H9 (cell line): ENCODE data around the gene SOWAHC. TPM values are rescaled to one million over a fixed set of nuclear protein-coding genes. Genes with fewer than 3 reads are reported as not detected.

Experiments
- DNase-seq: peaks from one replicate; pipeline ENCODE4 v3.0.0-alpha.2; 2017
- H2AFZ ChIP-seq: one replicate; pipeline ENCODE4 v1.6.1; 2013; ENCODE audit warnings: mild to moderate bottlenecking, low read length, control low read depth, moderate library complexity
- H2AK5ac ChIP-seq: 2 replicates; pipeline ENCODE4 v1.6.1; 2013; ENCODE audit warnings: low read length, control low read depth, mixed read lengths; ENCODE audit not compliant: insufficient read length
- H2BK120ac ChIP-seq: one replicate; pipeline ENCODE4 v1.6.1; 2013; ENCODE audit warnings: low read depth, mild to moderate bottlenecking, low read length, control low read depth, inconsistent platforms; ENCODE audit not compliant: poor library complexity, severe bottlenecking
- H2BK12ac ChIP-seq: 2 replicates; pipeline ENCODE4 v1.6.1; 2013; ENCODE audit warnings: low read length, control low read depth, mixed read lengths, low read depth; ENCODE audit not compliant: insufficient read length
- H2BK15ac ChIP-seq: 2 replicates; pipeline ENCODE4 v1.6.1; 2013; ENCODE audit warnings: low read depth, low read length, control low read depth
- H2BK20ac ChIP-seq: one replicate; pipeline ENCODE4 v1.6.1; 2013; ENCODE audit warnings: low read depth, mild to moderate bottlenecking, low read length, control low read depth, inconsistent platforms; ENCODE audit not compliant: poor library complexity, severe bottlenecking
- H2BK5ac ChIP-seq: 2 replicates; pipeline ENCODE4 v1.6.1; 2013; ENCODE audit warnings: low read length, control low read depth, mixed read lengths; ENCODE audit not compliant: insufficient read length
- H3K14ac ChIP-seq: 2 replicates; pipeline ENCODE4 v1.6.1; 2013; ENCODE audit warnings: low read length, control low read depth; ENCODE audit not compliant: insufficient read depth
- H3K18ac ChIP-seq: 2 replicates; pipeline ENCODE4 v1.6.1; 2013; ENCODE audit warnings: low read depth, mild to moderate bottlenecking, mixed read lengths, low read length, control low read depth; ENCODE audit not compliant: insufficient read length
- H3K23ac ChIP-seq: 2 replicates; pipeline ENCODE4 v1.6.1; 2013; ENCODE audit warnings: low read length, control low read depth, mixed read lengths, low read depth; ENCODE audit not compliant: insufficient read length
- H3K23me2 ChIP-seq: 2 replicates; pipeline ENCODE4 v1.6.1; 2013; ENCODE audit warnings: low read depth, mild to moderate bottlenecking, mixed read lengths, low read length, control low read depth; ENCODE audit not compliant: insufficient read length, poor library complexity, severe bottlenecking
- H3K27ac ChIP-seq: 2 replicates; pipeline ENCODE4 v1.5.1; 2013; ENCODE audit warnings: low read length, control low read depth, mixed read lengths, low read depth; ENCODE audit not compliant: insufficient read length
- H3K27me3 ChIP-seq: 2 replicates; pipeline ENCODE4 v1.6.1; 2013; ENCODE audit warnings: low read length, control low read depth, inconsistent platforms; ENCODE audit not compliant: insufficient read depth
- H3K4ac ChIP-seq: 2 replicates; pipeline ENCODE4 v1.6.1; 2013; ENCODE audit warnings: low read depth, mild to moderate bottlenecking, control low read depth, inconsistent platforms, low read length, moderate library complexity
- H3K4me1 ChIP-seq: 2 replicates; pipeline ENCODE4 v1.6.1; 2013; ENCODE audit warnings: low read length, control low read depth, inconsistent platforms; ENCODE audit not compliant: insufficient read depth
- H3K4me2 ChIP-seq: 2 replicates; pipeline ENCODE4 v1.6.1; 2013; ENCODE audit warnings: low read length, control low read depth, mixed read lengths; ENCODE audit not compliant: insufficient read length, insufficient read depth
- H3K56ac ChIP-seq: 2 replicates; pipeline ENCODE4 v1.6.1; 2013; ENCODE audit warnings: low read depth, mild to moderate bottlenecking, mixed read lengths, low read length, control low read depth; ENCODE audit not compliant: insufficient read length
- H3K79me1 ChIP-seq: 2 replicates; pipeline ENCODE4 v1.6.1; 2013; ENCODE audit warnings: low read depth, mild to moderate bottlenecking, moderate library complexity, low read length, control low read depth, inconsistent platforms; ENCODE audit not compliant: insufficient read depth, poor library complexity, severe bottlenecking
- H3K79me2 ChIP-seq: 2 replicates; pipeline ENCODE4 v1.6.1; 2013; ENCODE audit warnings: low read length, control low read depth, inconsistent platforms; ENCODE audit not compliant: insufficient read depth
- H3K9ac ChIP-seq: 2 replicates; pipeline ENCODE4 v1.6.1; 2013; ENCODE audit warnings: low read length, control low read depth, mixed read lengths; ENCODE audit not compliant: insufficient read length; ENCODE audit errors: extremely low read depth
- H3K9me3 ChIP-seq: one replicate; pipeline ENCODE4 v1.6.1; 2013; ENCODE audit warnings: low read depth, low read length, inconsistent platforms; ENCODE audit not compliant: control insufficient read depth
- H3T11ph ChIP-seq: one replicate; pipeline ENCODE4 v1.6.1; 2013; ENCODE audit warnings: mild to moderate bottlenecking, low read length, control low read depth, inconsistent platforms
- H4K20me1 ChIP-seq: one replicate; pipeline ENCODE4 v1.6.1; 2013; ENCODE audit not compliant: control insufficient read depth, insufficient read length, insufficient read depth
- H4K5ac ChIP-seq: 2 replicates; pipeline ENCODE4 v1.6.1; 2013; ENCODE audit warnings: low read depth, mild to moderate bottlenecking, mixed read lengths, low read length, control low read depth; ENCODE audit not compliant: insufficient read length
- H4K8ac ChIP-seq: replicated peaks from 2 replicates; pipeline ENCODE4 v1.6.1; 2013; ENCODE audit warnings: low read length, control low read depth, mixed read lengths, low read depth; ENCODE audit not compliant: insufficient read length
- H4K91ac ChIP-seq: 2 replicates; pipeline ENCODE4 v1.6.1; 2013; ENCODE audit warnings: low read depth, mild to moderate bottlenecking, moderate library complexity, mixed read lengths, low read length, control low read depth; ENCODE audit not compliant: insufficient read length
- H3K27ac Mint-ChIP-seq, 3 experiments: 2 replicates in 2 of 3; 3 replicates in 1 of 3; pipeline ENCODE4 v1.8.0; 2020 to 2021; ENCODE audit warnings: mixed read lengths in 3 of 3, mild to moderate bottlenecking in 1 of 3, moderate library complexity in 1 of 3
- H3K27me3 Mint-ChIP-seq: 2 replicates; pipeline ENCODE4 v1.8.0; 2021; ENCODE audit warnings: low read depth, mild to moderate bottlenecking, moderate library complexity, mixed read lengths
- H3K36me3 Mint-ChIP-seq, 3 experiments: 2 replicates in 2 of 3; 3 replicates in 1 of 3; pipeline ENCODE4 v1.8.0; 2020 to 2021; ENCODE audit warnings: low read depth in 3 of 3, mixed read lengths in 3 of 3; ENCODE audit not compliant: insufficient read depth in 1 of 3
- H3K4me1 Mint-ChIP-seq, 2 experiments: 2 replicates each; pipeline ENCODE4 v1.8.0; 2020; ENCODE audit warnings: mixed read lengths in 2 of 2
- H3K4me3 Mint-ChIP-seq, 2 experiments: 2 replicates in 1 of 2; 3 replicates in 1 of 2; pipeline ENCODE4 v1.8.0; 2020 to 2021; ENCODE audit warnings: mild to moderate bottlenecking in 2 of 2, mixed read lengths in 2 of 2, moderate library complexity in 1 of 2
- H3K9me3 Mint-ChIP-seq, 2 experiments: 2 replicates in 1 of 2; 3 replicates in 1 of 2; pipeline ENCODE4 v1.8.0; 2020; ENCODE audit warnings: mild to moderate bottlenecking in 2 of 2, mixed read lengths in 2 of 2, moderate library complexity in 1 of 2
- CTCF ChIP-seq: fragments of 200-600 bp; sonication (generic); conservative IDR thresholded peaks from 3 replicates; pipeline ENCODE4 v1.8.0; 2021; ENCODE audit warnings: antibody characterized with exemption, mild to moderate bottlenecking
- WGBS: extraction: QIAGEN DNeasy Blood & Tissue Kit; methylation state at CpG from one replicate; pipeline ENCODE4 v1.1.7; 2013; ENCODE audit warnings: missing lambda C conversion rate, low lambda C conversion rate, mixed read lengths; ENCODE audit not compliant: insufficient read length; ENCODE audit errors: extremely low coverage; 5-methylcytosine and 5-hydroxymethylcytosine counted together
- total RNA-seq: library from RNA; stranded (reverse); gene quantifications from 2 replicates; pipeline ENCODE4 v1.2.1, GENCODE V29; 2021

SOWAHC gene
- total RNA-seq, 1 experiment from 2014 or later: 20.1 TPM

GRCh38 chr2:109609352-109610024 lies 4.7 kb upstream of the SOWAHC start:
- H3K4me1 Mint-ChIP-seq: peaks cover 32 to 39% of the 10 kb centered on the region in 2 experiments
- no peak overlapping the region for H3K18ac ChIP-seq
- no peak overlapping the region for H3T11ph ChIP-seq
- no peak overlapping the region for H3K4ac ChIP-seq
- H2BK12ac ChIP-seq: no peak overlapping the region
- DNase-seq: no peak
- no peak overlapping the region for H3K27ac ChIP-seq
- H3K79me1 ChIP-seq: peaks cover 7% of the 10 kb centered on the region
- peak overlapping the region in 2 of 3 experiments; percentile 25 to 89; a peak in 4 of 7 replicates for H3K27ac Mint-ChIP-seq
- no peak overlapping the region for H2BK20ac ChIP-seq
- no peak overlapping the region for H3K14ac ChIP-seq
- no peak overlapping the region for H2BK120ac ChIP-seq
- no peak overlapping the region for H2AFZ ChIP-seq
- H3K27me3 Mint-ChIP-seq: no peaks in the 10 kb centered on the region
- no peaks in the 10 kb centered on the region for H3K9me3 Mint-ChIP-seq
- no peak overlapping the region for H4K91ac ChIP-seq
- no peak overlapping the region for H4K8ac ChIP-seq
- peaks cover 37% of the 10 kb centered on the region; the same call in 1 of the 2 replicates for H3K79me2 ChIP-seq
- H3K23ac ChIP-seq: no peak overlapping the region
- no peak overlapping the region for H4K5ac ChIP-seq
- no CpG with 5 or more reads among the region's 8 CpGs for WGBS
- no peaks in the 10 kb centered on the region for H3K9me3 ChIP-seq
- H2BK5ac ChIP-seq: no peak overlapping the region
- H4K20me1 ChIP-seq: no peaks in the 10 kb centered on the region
- no peak overlapping the region for H2AK5ac ChIP-seq
- no peaks in the 10 kb centered on the region for H3K27me3 ChIP-seq
- peaks cover 5% of the 10 kb centered on the region; the same call in 1 of the 2 replicates for H3K4me1 ChIP-seq
- no peak overlapping the region for H2BK15ac ChIP-seq
- TF ChIP-seq CTCF: no peak
- no peak overlapping the region for H3K9ac ChIP-seq
- no peak overlapping the region for H3K4me3 Mint-ChIP-seq
- H3K23me2 ChIP-seq: peaks cover 5% of the 10 kb centered on the region
- H3K4me2 ChIP-seq: no peak overlapping the region
- peaks cover 3 to 11% (median 4%) of the 10 kb centered on the region in 3 experiments; a peak in 4 of 7 replicates for H3K36me3 Mint-ChIP-seq
- no peak overlapping the region for H3K56ac ChIP-seq
